ENCODE measurements around the gene FBXL17. TPM values are rescaled to one million over a fixed set of nuclear protein-coding genes. Genes with fewer than 3 reads are reported as not detected.

Gene FBXL17
- total and polyA plus RNA-seq, 7 donors, result 6.2 to 36.1 (median 30.3) TPM

DNA sequence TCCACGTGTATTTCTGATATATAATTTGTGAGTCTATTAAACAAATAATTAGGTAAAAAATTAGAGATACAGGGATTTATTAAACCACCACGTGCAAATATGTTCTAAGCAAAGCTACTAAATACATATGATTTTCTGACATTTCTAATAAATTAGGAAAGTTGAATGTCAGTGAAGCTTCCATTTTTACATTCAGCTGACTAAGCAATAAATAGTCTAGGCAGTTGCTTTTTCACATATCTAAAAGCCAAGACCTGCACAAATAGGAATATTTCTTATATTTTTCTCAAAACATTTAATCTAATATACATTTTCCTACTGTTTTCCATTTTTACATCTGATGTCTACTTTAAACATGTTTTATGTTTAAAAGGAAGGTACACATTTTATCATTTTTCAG lies 388.6 kb downstream of the FBXL17 start:
- intact Hi-C loops (cut with DNase I), result no loop called here
- no peak for ATAC-seq
- WGBS, 3 donors, result 93 to 98% (median 97%) methylated on average over 2 of the region's 2 CpGs

DNA sequence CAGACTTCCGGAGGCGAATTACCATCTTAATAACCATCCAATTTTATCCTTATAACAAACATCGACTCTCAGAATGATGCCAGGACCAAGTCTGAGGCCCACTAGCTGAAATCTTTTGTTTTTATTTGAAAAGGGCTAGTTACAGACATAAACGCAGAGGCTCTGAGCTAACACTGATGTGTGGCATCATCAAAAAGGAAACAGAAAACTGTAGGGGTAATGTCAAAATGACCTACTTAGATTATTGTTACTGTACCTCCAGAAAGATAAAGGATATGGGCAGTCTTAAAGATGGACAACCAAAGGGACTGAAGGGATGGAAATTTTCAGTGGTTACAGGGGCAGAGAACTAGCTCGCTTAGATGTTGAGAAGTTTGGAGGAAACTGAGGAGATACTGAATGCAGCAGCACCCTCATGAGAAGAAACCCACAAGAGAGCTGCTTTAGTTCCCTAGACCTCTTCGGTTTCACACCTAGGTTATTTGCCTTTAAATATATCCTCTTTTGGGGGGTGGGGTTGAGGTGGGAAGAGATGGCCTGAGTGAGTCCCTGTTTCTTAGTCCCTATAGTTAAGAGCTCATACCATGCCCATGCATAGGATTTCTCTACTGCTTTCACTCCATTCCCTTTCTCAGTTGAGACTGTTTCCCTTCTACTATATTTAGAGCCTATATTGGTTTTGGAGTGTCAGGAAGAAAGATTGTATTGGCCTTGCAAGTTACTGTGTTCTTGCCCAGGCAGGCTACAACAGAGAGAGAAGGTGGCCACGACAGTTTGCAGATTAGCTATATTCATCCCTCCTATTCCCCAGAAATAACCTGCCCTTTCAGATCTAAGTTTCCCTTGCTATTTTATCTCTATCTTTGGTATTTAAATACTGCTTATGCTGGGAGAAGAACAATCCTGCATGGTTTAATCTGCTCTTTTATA lies 390.8 kb downstream of the FBXL17 start:
- H3K36me3 ChIP-seq (ENCODE audit: insufficient read depth in 1 of 2, low read depth in 1 of 2), result no peaks in the 10 kb centered on the region
- no peak for ATAC-seq
- H3K27me3 ChIP-seq (ENCODE audit: insufficient read depth in 3 of 3, low read length in 2 of 3), result no peaks in the 10 kb centered on the region
- DNase-seq, result no peak
- intact Hi-C loops (cut with DNase I), result no loop called here
- 81 to 89% (median 83%) methylated on average over 7 of the region's 7 CpGs for WGBS, 3 donors
- no peak overlapping the region for H3K4me3 ChIP-seq
- H3K9me3 ChIP-seq, result no peaks in the 10 kb centered on the region
- no peak for TF ChIP-seq CTCF (IDR thresholded peaks at IDR 0.05)
- H3K27ac ChIP-seq, result no peak overlapping the region
- no peaks in the 10 kb centered on the region for H3K4me1 ChIP-seq

More for the DNA sequence above, 388.6 kb downstream of the FBXL17 start:
- DNase-seq, result no peak
- H3K36me3 ChIP-seq (ENCODE audit: insufficient read depth in 1 of 2, low read depth in 1 of 2), result no peaks in the 10 kb centered on the region
- no peaks in the 10 kb centered on the region for H3K27me3 ChIP-seq (ENCODE audit: insufficient read depth in 3 of 3, low read length in 2 of 3)
- TF ChIP-seq CTCF (IDR thresholded peaks at IDR 0.05), result no peak
- H3K4me3 ChIP-seq, result no peak overlapping the region
- no peaks in the 10 kb centered on the region for H3K4me1 ChIP-seq
- H3K9me3 ChIP-seq, result no peaks in the 10 kb centered on the region
- H3K27ac ChIP-seq, result no peak overlapping the region

- Histone ChIP-seq H3K27me3 (ENCODE audit: insufficient read depth in 3 of 3, low read length in 2 of 3) (no peaks in the 10 kb centered on the region), H3K36me3 (ENCODE audit: insufficient read depth in 1 of 2, low read depth in 1 of 2) (no peaks in the 10 kb centered on the region), H3K4me3 (no peak overlapping the region), H3K27ac (no peak overlapping the region), H3K9me3 (no peaks in the 10 kb centered on the region), H3K4me1 (peaks cover 6% of the 10 kb centered on the region)
- DNase-seq, result peak; percentile 27 to 71
- intact Hi-C loops (cut with DNase I), result no loop called here
- ATAC-seq, result peak in 3 of 4 donors; percentile 78 to 93 (median 81)
- TF ChIP-seq CTCF (IDR thresholded peaks at IDR 0.05), result no peak
Measured at GRCh38 chr5:107985144-107985543, 396.8 kb downstream of the FBXL17 start.

DNA sequence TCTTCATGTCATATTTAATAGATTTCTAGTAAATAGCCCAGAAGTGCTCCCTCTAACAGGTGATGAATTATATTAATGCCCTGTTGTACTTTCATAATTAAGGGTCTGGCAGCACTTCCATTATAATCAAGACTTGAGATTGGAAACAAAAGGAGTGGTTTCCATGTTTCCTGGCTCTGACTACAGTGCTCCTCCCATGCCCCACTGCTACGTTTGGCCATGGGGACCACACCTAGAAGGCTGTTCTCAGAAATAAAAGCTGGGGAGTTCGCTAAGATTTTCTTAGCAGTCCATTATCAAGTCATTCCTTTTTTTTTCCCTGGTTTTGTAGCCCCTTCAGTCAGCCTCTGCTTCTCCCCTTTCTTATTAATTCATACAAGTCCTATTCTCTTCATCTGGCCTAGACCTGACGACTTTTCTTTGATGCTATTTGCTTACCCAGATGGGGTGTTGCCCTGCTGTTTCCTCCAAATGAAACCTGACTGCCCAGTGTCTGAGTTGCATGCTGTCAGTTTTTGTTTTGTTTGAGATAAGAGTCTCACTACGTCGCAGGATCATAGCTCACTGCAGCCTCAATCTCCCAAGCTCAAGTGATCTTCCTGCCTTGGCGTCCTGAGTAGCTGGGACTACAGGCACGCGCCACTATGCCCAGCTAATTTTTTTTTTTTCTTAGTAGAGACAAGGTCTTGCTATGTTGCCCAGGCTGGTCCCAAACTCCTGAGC lies 399.0 kb downstream of the FBXL17 start:
- Histone ChIP-seq H3K4me1 (peaks cover 6% of the 10 kb centered on the region), H3K27ac (no peak overlapping the region), H3K36me3 (ENCODE audit: insufficient read depth in 1 of 2, low read depth in 1 of 2) (no peaks in the 10 kb centered on the region), H3K27me3 (ENCODE audit: insufficient read depth in 3 of 3, low read length in 2 of 3) (no peaks in the 10 kb centered on the region), H3K9me3 (no peaks in the 10 kb centered on the region), H3K4me3 (no peak overlapping the region)
- WGBS, 3 donors, result 93 to 94% (median 94%) methylated on average over 8 of the region's 8 CpGs
- no peak for DNase-seq
- no peak for ATAC-seq
- intact Hi-C loops (cut with DNase I), result no loop called here
- TF ChIP-seq CTCF (IDR thresholded peaks at IDR 0.05), result no peak

All from psoas muscle (tissue), 8 donors.